B cell (primary cell): ENCODE measurements around the gene ACOX3.

ENCODE experiments used
- CTCF ChIP-seq: fragments of 200-600 bp; IDR thresholded peaks from one replicate; pipeline ENCODE4 v1.8.0; 2022; ENCODE audit warnings: antibody characterized with exemption, mild to moderate bottlenecking
- EZH2 ChIP-seq: IDR thresholded peaks from 2 replicates; pipeline ENCODE4 v1.6.1; 2012; ENCODE audit warnings: borderline replicate concordance, low read depth, mild to moderate bottlenecking, moderate library complexity, low read length; ENCODE audit not compliant: insufficient read depth, poor library complexity, severe bottlenecking

GRCh38 chr4:8478801-8479744 is 38.5 kb upstream of the ACOX3 start:
- TF ChIP-seq CTCF, result no peak
- no peak for TF ChIP-seq EZH2
